ENCODE results near the gene CHST2.

The CHST2 gene

GRCh38 chr3:143105170-143105569, 14.4 kb upstream of the CHST2 start:
- H4K20me1 ChIP-seq (ENCODE audit: control insufficient read depth, insufficient read depth, low read depth, low read length), result no peaks in the 10 kb centered on the region
- H3K9me2 ChIP-seq (replicated peaks; ENCODE audit: control insufficient read depth, low read length), result no peaks in the 10 kb centered on the region
- TF ChIP-seq EZH2phosphoT487 (IDR thresholded peaks at IDR 0.05; ENCODE audit: borderline replicate concordance, low read length), result no peak
- TF ChIP-seq, protein P1, sequence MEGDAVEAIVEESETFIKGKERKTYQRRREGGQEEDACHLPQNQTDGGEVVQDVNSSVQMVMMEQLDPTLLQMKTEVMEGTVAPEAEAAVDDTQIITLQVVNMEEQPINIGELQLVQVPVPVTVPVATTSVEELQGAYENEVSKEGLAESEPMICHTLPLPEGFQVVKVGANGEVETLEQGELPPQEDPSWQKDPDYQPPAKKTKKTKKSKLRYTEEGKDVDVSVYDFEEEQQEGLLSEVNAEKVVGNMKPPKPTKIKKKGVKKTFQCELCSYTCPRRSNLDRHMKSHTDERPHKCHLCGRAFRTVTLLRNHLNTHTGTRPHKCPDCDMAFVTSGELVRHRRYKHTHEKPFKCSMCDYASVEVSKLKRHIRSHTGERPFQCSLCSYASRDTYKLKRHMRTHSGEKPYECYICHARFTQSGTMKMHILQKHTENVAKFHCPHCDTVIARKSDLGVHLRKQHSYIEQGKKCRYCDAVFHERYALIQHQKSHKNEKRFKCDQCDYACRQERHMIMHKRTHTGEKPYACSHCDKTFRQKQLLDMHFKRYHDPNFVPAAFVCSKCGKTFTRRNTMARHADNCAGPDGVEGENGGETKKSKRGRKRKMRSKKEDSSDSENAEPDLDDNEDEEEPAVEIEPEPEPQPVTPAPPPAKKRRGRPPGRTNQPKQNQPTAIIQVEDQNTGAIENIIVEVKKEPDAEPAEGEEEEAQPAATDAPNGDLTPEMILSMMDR (IDR thresholded peaks at IDR 0.05; ENCODE audit: low read depth, low read length, poor library complexity, severe bottlenecking), result no peak
- H3K4me3 ChIP-seq (ENCODE audit: low read length), result no peak overlapping the region
- no peaks in the 10 kb centered on the region for H3K36me3 ChIP-seq (ENCODE audit: control insufficient read depth, low read length)
- H3K27me3 ChIP-seq (ENCODE audit: control insufficient read depth, low read length), result no peaks in the 10 kb centered on the region; the same call in 1 of the 2 replicates
- H3K4me2 ChIP-seq (ENCODE audit: low read length), result no peak overlapping the region
- no peak overlapping the region for H3K27ac ChIP-seq (ENCODE audit: low read depth, low read length)
- H3K79me2 ChIP-seq (ENCODE audit: control insufficient read depth, low read length), result no peaks in the 10 kb centered on the region
- no peaks in the 10 kb centered on the region for H3F3A ChIP-seq (ENCODE audit: control insufficient read depth, insufficient read depth)
- H3K4me1 ChIP-seq (ENCODE audit: control insufficient read depth, low read length), result no peaks in the 10 kb centered on the region
- peaks cover 12% of the 10 kb centered on the region for H3K9me3 ChIP-seq (ENCODE audit: control insufficient read depth, insufficient read depth, low read length)

DNA sequence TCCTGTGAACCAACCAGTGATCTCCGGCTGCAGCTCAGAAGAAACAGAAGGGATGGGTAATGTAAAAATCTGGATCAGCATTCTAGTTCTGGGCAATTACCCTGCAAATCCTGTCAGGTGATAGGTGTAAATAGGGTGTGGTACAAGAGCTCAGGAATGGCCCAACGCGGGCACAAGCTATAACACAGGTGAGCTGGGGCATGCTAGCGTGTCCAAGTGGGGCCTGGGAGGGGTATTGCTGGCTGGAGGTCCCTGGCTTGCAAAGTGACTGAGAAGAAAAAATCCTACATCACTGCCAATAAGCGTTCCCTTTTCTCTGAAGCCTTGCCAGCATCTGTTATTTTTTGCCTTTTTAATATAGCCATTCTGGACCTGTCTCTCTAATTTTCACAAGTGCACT, 9.7 kb upstream of the CHST2 start:
- H3K9me3 ChIP-seq (ENCODE audit: control insufficient read depth, insufficient read depth, low read length), result peaks cover 11% of the 10 kb centered on the region
- no peaks in the 10 kb centered on the region for H4K20me1 ChIP-seq (ENCODE audit: control insufficient read depth, insufficient read depth, low read depth, low read length)
- no peaks in the 10 kb centered on the region for H3F3A ChIP-seq (ENCODE audit: control insufficient read depth, insufficient read depth)
- H3K4me3 ChIP-seq (ENCODE audit: low read length), result no peak overlapping the region
- no peak overlapping the region for H3K4me2 ChIP-seq (ENCODE audit: low read length)
- H3K27me3 ChIP-seq (ENCODE audit: control insufficient read depth, low read length), result peaks cover 2% of the 10 kb centered on the region; the same call in 1 of the 2 replicates
- H3K27ac ChIP-seq (ENCODE audit: low read depth, low read length), result no peak overlapping the region
- TF ChIP-seq, protein P1 (IDR thresholded peaks at IDR 0.05; ENCODE audit: low read depth, low read length, poor library complexity, severe bottlenecking), result no peak
- no peaks in the 10 kb centered on the region for H3K4me1 ChIP-seq (ENCODE audit: control insufficient read depth, low read length)
- H3K36me3 ChIP-seq (ENCODE audit: control insufficient read depth, low read length), result no peaks in the 10 kb centered on the region
- H3K9me2 ChIP-seq (replicated peaks; ENCODE audit: control insufficient read depth, low read length), result no peaks in the 10 kb centered on the region
- H3K79me2 ChIP-seq (ENCODE audit: control insufficient read depth, low read length), result no peaks in the 10 kb centered on the region

- Histone ChIP-seq H3K27me3 (ENCODE audit: control insufficient read depth, low read length) (peaks cover 2% of the 10 kb centered on the region; the same call in 1 of the 2 replicates), H3K9me2 (replicated peaks; ENCODE audit: control insufficient read depth, low read length) (no peaks in the 10 kb centered on the region), H3K79me2 (ENCODE audit: control insufficient read depth, low read length) (no peaks in the 10 kb centered on the region), H4K20me1 (ENCODE audit: control insufficient read depth, insufficient read depth, low read depth, low read length) (no peaks in the 10 kb centered on the region), H3K27ac (ENCODE audit: low read depth, low read length) (no peak overlapping the region), H3K4me1 (ENCODE audit: control insufficient read depth, low read length) (no peaks in the 10 kb centered on the region), H3K36me3 (ENCODE audit: control insufficient read depth, low read length) (no peaks in the 10 kb centered on the region), H3K4me3 (ENCODE audit: low read length) (no peak overlapping the region), H3K9me3 (ENCODE audit: control insufficient read depth, insufficient read depth, low read length) (peaks cover 7% of the 10 kb centered on the region), H3K4me2 (ENCODE audit: low read length) (no peak overlapping the region), H3F3A (ENCODE audit: control insufficient read depth, insufficient read depth) (no peaks in the 10 kb centered on the region)
- TF ChIP-seq, protein P1 (IDR thresholded peaks at IDR 0.05; ENCODE audit: low read depth, low read length, poor library complexity, severe bottlenecking), result no peak
- TF ChIP-seq EZH2phosphoT487 (IDR thresholded peaks at IDR 0.05; ENCODE audit: borderline replicate concordance, low read length), result no peak
Observed at GRCh38 chr3:143110371-143110770, 9.2 kb upstream of the CHST2 start.
